A549 (cell line): ENCODE results near the gene CLCNKA. TPM values are rescaled to one million over a fixed set of nuclear protein-coding genes. Genes with fewer than 3 reads are reported as not detected.
"Not testable (repeated sequence)": the region's sequence is repeated elsewhere in the genome, so short reads cannot be mapped to it uniquely, and the experiment has no call there.

ENCODE experiments used
- ATAC-seq, 2 experiments: fragments of 200-7000 bp in 1 of 2; fragments of >200 bp in 1 of 2; cut with Nextera tagmentation in 1 of 2; cut with Tn5 transposase in 1 of 2; 3 replicates each; pipeline versions ENCODE4 v1.8.0 to v1.9.1; 2018 to 2020; ENCODE audit warnings: mild to moderate bottlenecking in 1 of 2, moderate library complexity in 1 of 2
- CTCF ChIA-PET: fragments of 300-600 bp; sonication (Branson Sonifier 250); formaldehyde crosslinking; extraction: SDS; loops from one replicate; lab custom pipeline; 2021; ENCODE audit warnings: antibody characterized with exemption, inconsistent platforms; lab: Yijun Ruan, JAX
- POLR2A ChIA-PET: fragments of 350-600 bp; formaldehyde crosslinking; extraction: SDS; loops from one replicate; lab custom pipeline; 2021; ENCODE audit warnings: antibody characterized with exemption, inconsistent platforms; lab: Yijun Ruan, JAX
- DNase-seq, 2 experiments: peaks; one replicate each; pipeline versions ENCODE4 v3.0.0 to v3.0.0-alpha.2; 2011 to 2016; ENCODE audit warnings: low read depth in 1 of 2, low spot score in 1 of 2
- FAIRE-seq: peaks from 2 replicates; lab custom pipeline; 2011; peaks lifted over from hg19 to GRCh38; lab: Jason Lieb, UNC
- H3K27ac ChIP-seq, 2 experiments: fragments of >200 bp; sonication (Bioruptor Twin); formaldehyde crosslinking; 3 replicates each; pipeline ENCODE4 v1.5.1; 2016 to 2017
- H3K4me1 ChIP-seq: fragments of >200 bp; sonication (Bioruptor Twin); formaldehyde crosslinking; 3 replicates; pipeline ENCODE4 v1.6.1; 2016
- H3K4me2 ChIP-seq: fragments of >200 bp; sonication (Bioruptor Twin); formaldehyde crosslinking; 3 replicates; pipeline ENCODE4 v1.6.1; 2016
- H3K4me3 ChIP-seq: fragments of >200 bp; sonication (Bioruptor Twin); formaldehyde crosslinking; 3 replicates; pipeline ENCODE4 v1.5.1; 2016
- H3K9me3 ChIP-seq: fragments of >200 bp; sonication (Bioruptor Twin); formaldehyde crosslinking; 3 replicates; pipeline ENCODE4 v1.6.1; 2016
- BHLHE40 ChIP-seq: IDR thresholded peaks from 2 replicates; pipeline ENCODE4 v1.6.1; 2012; ENCODE audit warnings: low read depth, low read length, inconsistent platforms
- CHD2 ChIP-seq: fragments of 150-350 bp; IDR thresholded peaks from 2 replicates; pipeline ENCODE4 v1.6.1; 2014; ENCODE audit warnings: low read length; ENCODE audit not compliant: partially characterized antibody
- ESRRA ChIP-seq: fragments of 150-350 bp; IDR thresholded peaks from 2 replicates; pipeline ENCODE4 v1.6.1; 2014; ENCODE audit warnings: mild to moderate bottlenecking, low read length, borderline replicate concordance
- FOSB ChIP-seq: fragments of 250-450 bp; sonication (Bioruptor Pico); IDR thresholded peaks from 2 replicates; pipeline ENCODE4 v1.5.0; 2020; ENCODE audit warnings: mild to moderate bottlenecking, moderate library complexity
- GATA3 ChIP-seq: IDR thresholded peaks from 2 replicates; pipeline ENCODE4 v1.6.1; 2012; ENCODE audit warnings: borderline replicate concordance
- HOXB13 ChIP-seq: fragments of 250-450 bp; sonication (Bioruptor Pico); IDR thresholded peaks from 2 replicates; pipeline ENCODE4 v1.5.0; 2020; ENCODE audit warnings: low read depth, mild to moderate bottlenecking, moderate library complexity
- HOXB5 ChIP-seq: fragments of 250-450 bp; sonication (Bioruptor Pico); IDR thresholded peaks from 2 replicates; pipeline ENCODE4 v1.5.0; 2020; ENCODE audit warnings: mild to moderate bottlenecking, moderate library complexity
- JUNB ChIP-seq: fragments of >200 bp; sonication (Bioruptor Twin); formaldehyde crosslinking; IDR thresholded peaks from 2 replicates; pipeline ENCODE4 v1.6.1; 2016
- KDM5A ChIP-seq: fragments of 200-600 bp; sonication (generic); IDR thresholded peaks from 2 replicates; pipeline ENCODE4 v1.6.1; 2016; ENCODE audit warnings: antibody characterized with exemption, mild to moderate bottlenecking
- MYC ChIP-seq: IDR thresholded peaks from 2 replicates; pipeline ENCODE4 v1.6.1; 2012; ENCODE audit warnings: mild to moderate bottlenecking, inconsistent platforms, low read length, improper control_type of control experiment, borderline replicate concordance
- POLR2AphosphoS2 ChIP-seq: conservative IDR thresholded peaks from 2 replicates; pipeline ENCODE4 v1.6.1; 2012; ENCODE audit warnings: low read length, improper control_type of control experiment, inconsistent platforms
- RCOR1 ChIP-seq: fragments of 150-350 bp; IDR thresholded peaks from 2 replicates; pipeline ENCODE4 v1.6.1; 2014; ENCODE audit warnings: antibody characterized with exemption, low read length, low read depth
- RNF2 ChIP-seq: fragments of 200-600 bp; sonication (generic); IDR thresholded peaks from 2 replicates; pipeline ENCODE4 v1.6.1; 2016; ENCODE audit warnings: low read depth, mild to moderate bottlenecking, antibody characterized with exemption, moderate library complexity, borderline replicate concordance
- SMC3 ChIP-seq: fragments of >200 bp; sonication (Bioruptor Twin); formaldehyde crosslinking; IDR thresholded peaks from 3 replicates; pipeline ENCODE4 v1.6.1; 2018; ENCODE audit warnings: inconsistent platforms
- SREBF2 ChIP-seq: fragments of 450-650 bp; IDR thresholded peaks from 2 replicates; pipeline ENCODE4 v1.6.1; 2014; ENCODE audit warnings: mild to moderate bottlenecking, moderate library complexity
- ZSCAN20 ChIP-seq: fragments of 250-450 bp; sonication (Bioruptor Pico); IDR thresholded peaks from 2 replicates; pipeline ENCODE4 v1.8.0; 2022; ENCODE audit warnings: mild to moderate bottlenecking, moderate library complexity
- WGBS: methylation state at CpG from one replicate; pipeline ENCODE4 v1.1.6; 2017; ENCODE audit errors: missing lambda C conversion rate; 5-methylcytosine and 5-hydroxymethylcytosine counted together
- polyA plus RNA-seq, 4 experiments: library from polyadenylated mRNA; depleted of rRNA in 3 of 4; stranded (reverse); fragments of >200 nt; fragmentation: RNase III in 1 of 4; extraction: RNeasy Plus Mini Kit Qiagen cat#74134 plus additional on column Dnase treatment in 1 of 4; gene quantifications; 2 replicates in 3 of 4; 3 replicates in 1 of 4; pipeline ENCODE4 v1.2.3, GENCODE V29; 2011 to 2017
- TF ChIP-seq, protein P1 (sequence below): IDR thresholded peaks from 2 replicates; pipeline ENCODE4 v1.6.1; 2012; ENCODE audit warnings: low read depth, borderline replicate concordance

The CLCNKA gene
- polyA plus RNA-seq, 2 of the 4 experiments (the other 2 are of a cell fraction) = 0.06 TPM; not detected in 1

DNA sequence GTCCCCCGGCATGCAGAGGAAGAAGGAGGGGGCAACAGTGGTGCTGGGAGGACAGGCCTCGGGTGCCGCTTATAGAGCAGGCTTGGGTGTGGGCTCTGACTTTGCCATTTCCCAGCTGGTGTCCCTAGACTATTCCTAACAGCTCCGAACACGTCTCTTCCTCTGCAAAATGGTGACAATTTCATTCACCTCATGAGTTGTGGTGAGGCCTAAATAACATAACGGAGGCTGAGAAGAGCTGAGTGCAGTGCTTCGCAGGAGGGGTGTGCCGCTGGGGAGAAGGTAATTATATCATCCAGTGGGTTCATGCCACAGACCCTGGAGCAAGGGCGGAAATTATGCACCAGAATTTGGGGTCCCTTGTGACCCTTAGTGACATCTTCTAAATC, 40.8 kb downstream of the CLCNKA start:
- H3K4me1 ChIP-seq = peaks cover 13% of the 10 kb centered on the region
- ATAC-seq, FAIRE-seq, H3K4me2 ChIP-seq, DNase-seq, H3K4me3 ChIP-seq, H3K27ac ChIP-seq, POLR2A ChIA-PET, H3K9me3 ChIP-seq: not testable (repeated sequence)
- WGBS = 85% methylated on average over 9 of the region's 9 CpGs
- CTCF ChIA-PET = interaction anchor here (0.9 kb wide), 1 partner anchor 29 kb away, joined by 3 read pairs; no protein-coding TSS in a partner anchor

DNA sequence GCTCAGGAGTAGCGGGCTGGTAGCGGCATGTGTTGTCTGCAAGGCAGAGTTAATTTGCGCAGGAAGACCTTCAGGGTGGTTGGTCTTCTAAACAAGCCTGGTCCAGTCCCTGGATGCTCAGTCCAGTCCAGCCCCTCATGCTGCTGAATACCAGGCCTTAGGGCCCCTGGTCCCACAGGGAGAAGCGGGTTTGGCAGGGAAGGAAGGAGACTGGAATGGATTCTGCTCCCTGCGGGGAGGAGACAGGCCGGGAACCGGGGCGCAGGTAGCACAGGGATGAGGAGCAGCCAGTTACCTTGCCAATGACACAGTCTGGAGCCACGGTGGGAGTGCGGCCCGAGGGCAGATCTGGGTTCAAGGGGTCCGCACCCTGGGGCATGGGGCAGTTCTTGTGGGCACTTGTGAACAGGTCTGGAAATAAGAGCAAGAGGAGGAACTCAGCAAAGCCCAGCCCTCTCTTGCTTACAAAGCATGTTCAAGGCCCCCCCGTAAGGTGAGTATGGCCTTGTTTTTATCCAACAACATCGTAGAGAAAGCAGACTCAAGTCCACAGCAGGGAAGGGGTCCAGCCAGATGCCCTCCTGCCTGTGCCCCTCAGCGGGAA, 41.5 kb downstream of the CLCNKA start:
- ChIA-PET POLR2A (no interaction called here), CTCF (interaction anchor here (0.9 to 1.9 kb wide), 2 partner anchors 10 to 30 kb away, joined by 3 to 7 read pairs; partner anchors contain the start of gene FAM131C)
- Histone ChIP-seq H3K4me2 (no peak overlapping the region), H3K4me1 (peaks cover 19% of the 10 kb centered on the region), H3K4me3 (no peak overlapping the region), H3K27ac (no peak overlapping the region), H3K9me3 (no peaks in the 10 kb centered on the region)
- no peak for FAIRE-seq
- DNase-seq = no peak
- ATAC-seq = no peak
- TF ChIP-seq MYC = no peak
- TF ChIP-seq RCOR1 = no peak
- TF ChIP-seq KDM5A = no peak
- TF ChIP-seq ZSCAN20 (CRISPR knock-in tag) = no peak
- no peak for TF ChIP-seq POLR2AphosphoS2
- 92% methylated on average over 15 of the region's 15 CpGs for WGBS

- no peak for DNase-seq
- Histone ChIP-seq H3K9me3 (no peaks in the 10 kb centered on the region), H3K27ac (no peak overlapping the region)
- no peak for FAIRE-seq
- TF ChIP-seq ESRRA (no peak), SREBF2 (no peak), GATA3 (no peak), SMC3 (no peak), BHLHE40 (no peak), CHD2 (no peak), HOXB5 (CRISPR knock-in tag) (no peak), FOSB (no peak), HOXB13 (CRISPR knock-in tag) (no peak)
- TF ChIP-seq, protein P1, sequence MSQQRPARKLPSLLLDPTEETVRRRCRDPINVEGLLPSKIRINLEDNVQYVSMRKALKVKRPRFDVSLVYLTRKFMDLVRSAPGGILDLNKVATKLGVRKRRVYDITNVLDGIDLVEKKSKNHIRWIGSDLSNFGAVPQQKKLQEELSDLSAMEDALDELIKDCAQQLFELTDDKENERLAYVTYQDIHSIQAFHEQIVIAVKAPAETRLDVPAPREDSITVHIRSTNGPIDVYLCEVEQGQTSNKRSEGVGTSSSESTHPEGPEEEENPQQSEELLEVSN = no peak
- TF ChIP-seq, all 56 proteins: peak for 0
- ChIA-PET POLR2A (no interaction called here), CTCF (interaction anchor here (1.1 to 1.9 kb wide), 2 partner anchors 9 to 14 kb away, joined by 3 to 7 read pairs; partner anchors contain the start of gene FAM131C)
- Histone ChIP-seq H3K4me1 (peaks cover 25% of the 10 kb centered on the region), H3K4me2 (no peak overlapping the region), H3K4me3 (no peak overlapping the region)
- no peak for ATAC-seq
- 81% methylated on average over 9 of the region's 9 CpGs for WGBS
Observed at GRCh38 chr1:16063921-16064320, 42.1 kb downstream of the CLCNKA start.

DNA sequence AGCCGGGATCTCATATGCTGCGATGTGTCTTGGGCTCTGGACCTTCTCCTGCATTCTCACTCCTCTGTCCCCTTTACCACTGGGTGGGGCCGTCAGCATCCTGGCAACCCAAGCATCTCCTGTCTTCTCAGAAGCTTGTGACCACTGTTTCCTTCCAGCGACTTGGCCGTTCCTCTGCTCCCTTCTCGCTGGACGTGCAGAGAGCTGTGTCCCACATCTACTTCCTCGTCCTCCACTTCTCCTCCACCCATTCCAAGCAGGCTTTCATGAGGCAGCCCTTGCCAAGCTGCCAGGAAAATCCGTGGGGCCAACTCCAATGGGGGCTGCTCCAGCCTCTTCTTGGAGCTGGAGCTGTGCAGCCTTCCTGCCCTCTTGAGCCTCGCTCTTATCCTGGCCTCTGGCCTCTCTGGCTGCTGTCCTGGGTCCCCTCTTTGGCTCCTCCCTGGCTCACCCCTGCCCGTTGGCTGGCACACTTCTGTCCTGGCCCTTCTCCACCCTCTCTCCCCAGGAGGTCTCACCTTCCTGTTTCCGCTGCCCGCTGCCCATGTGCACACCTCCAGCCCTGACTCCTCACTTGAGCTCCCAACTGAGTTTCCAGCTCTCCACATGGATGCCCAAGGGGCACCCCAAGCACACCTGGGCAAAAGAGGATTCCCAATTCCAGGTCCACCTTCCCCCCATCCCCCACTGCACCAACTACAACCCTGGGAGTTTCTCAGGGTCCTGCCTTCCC, 42.9 kb downstream of the CLCNKA start:
- no peak overlapping the region; a peak in 1 of 6 replicates for H3K27ac ChIP-seq
- CTCF ChIA-PET = interaction anchor here (0.5 to 1.9 kb wide), 4 partner anchors 9 to 470 kb away, joined by 3 to 7 read pairs (median 4); partner anchors contain the start of gene FAM131C
- no peak for FAIRE-seq
- TF ChIP-seq RNF2 (no peak), CHD2 (no peak), JUNB (no peak), MYC (no peak)
- TF ChIP-seq, protein P1 = no peak
- TF ChIP-seq, all 56 proteins: peak for 0
- ATAC-seq (peak in 1 of 2 experiments; percentile 10; a peak in 3 of 6 replicates), DNase-seq (no peak)
- no peak overlapping the region for H3K4me3 ChIP-seq
- WGBS = 74% methylated on average over 13 of the region's 13 CpGs
- no peak overlapping the region for H3K4me2 ChIP-seq
- H3K4me1 ChIP-seq = peaks cover 26% of the 10 kb centered on the region
- H3K9me3 ChIP-seq = no peaks in the 10 kb centered on the region
- POLR2A ChIA-PET = no interaction called here
